ENCODE data around the gene SH2B2.

The SH2B2 gene

GRCh38 chr7:102268635-102269034, 18.0 kb upstream of the SH2B2 start:
- no peak for DNase-seq

DNA sequence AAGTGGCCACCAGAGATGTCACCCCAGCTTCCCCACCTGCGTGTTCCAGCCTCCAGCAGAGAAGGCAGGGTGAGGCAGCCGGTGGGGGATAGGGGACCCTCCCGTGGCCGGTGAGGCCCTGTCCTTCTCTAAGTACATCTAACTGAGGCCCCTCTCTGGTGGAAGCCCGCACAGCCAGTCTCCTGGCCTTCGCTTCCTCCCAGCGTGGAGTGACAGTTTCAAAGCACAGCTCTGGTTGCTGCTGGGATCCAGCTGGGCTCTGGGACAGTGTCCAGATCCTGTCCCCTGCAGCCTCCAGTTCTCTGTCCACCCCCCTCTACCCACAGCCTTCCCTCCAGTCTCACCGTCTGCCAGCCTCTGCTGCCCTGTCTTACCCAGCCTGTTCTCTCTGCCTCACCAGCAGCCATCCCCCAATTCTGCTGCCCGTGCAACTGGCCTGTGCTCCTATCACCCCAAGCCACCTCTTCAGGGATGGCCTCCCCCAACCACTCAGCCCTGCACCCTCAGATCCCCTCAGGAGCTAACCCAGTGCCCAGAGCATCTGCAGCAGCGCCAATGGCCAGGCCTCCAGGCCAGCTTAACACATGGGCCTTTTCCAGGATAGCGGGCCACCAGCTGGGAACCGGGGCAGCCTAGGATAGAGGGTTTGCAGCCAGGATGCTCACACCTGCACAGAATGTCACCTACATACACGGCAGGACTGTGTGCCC, 16.3 kb upstream of the SH2B2 start:
- DNase-seq, result no peak

DNA sequence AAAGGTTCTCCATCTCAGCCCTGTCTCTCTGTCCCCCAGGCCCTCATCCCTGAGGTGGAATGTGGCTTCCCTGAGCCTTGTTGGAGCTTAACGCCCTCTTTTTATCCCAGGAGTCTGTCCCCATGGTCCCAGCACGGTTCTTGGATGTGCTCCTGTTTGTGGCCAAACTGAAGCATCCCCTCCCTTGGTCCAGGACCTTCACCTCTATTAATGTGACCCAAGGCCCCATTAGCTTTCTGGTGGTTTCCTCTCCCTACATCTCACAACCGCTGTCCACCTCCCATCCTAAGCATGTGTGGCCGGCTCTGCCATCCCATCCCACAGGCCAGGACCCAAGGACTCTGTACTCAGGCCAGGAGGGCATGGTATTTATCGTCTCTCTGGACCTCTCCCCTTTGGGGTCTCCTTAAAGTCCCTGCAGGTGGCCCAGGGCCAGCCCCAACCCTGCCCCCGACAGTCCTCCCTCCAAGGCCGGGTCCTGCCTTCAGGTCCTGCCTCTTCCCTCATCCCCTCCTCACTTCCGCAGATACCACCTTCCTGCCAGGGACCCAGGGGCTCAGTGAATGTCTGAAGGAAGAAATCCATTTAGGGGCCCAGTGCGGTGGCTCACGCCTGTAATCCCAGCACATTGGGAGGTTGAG, 15.4 kb upstream of the SH2B2 start:
- no peak for DNase-seq

DNA sequence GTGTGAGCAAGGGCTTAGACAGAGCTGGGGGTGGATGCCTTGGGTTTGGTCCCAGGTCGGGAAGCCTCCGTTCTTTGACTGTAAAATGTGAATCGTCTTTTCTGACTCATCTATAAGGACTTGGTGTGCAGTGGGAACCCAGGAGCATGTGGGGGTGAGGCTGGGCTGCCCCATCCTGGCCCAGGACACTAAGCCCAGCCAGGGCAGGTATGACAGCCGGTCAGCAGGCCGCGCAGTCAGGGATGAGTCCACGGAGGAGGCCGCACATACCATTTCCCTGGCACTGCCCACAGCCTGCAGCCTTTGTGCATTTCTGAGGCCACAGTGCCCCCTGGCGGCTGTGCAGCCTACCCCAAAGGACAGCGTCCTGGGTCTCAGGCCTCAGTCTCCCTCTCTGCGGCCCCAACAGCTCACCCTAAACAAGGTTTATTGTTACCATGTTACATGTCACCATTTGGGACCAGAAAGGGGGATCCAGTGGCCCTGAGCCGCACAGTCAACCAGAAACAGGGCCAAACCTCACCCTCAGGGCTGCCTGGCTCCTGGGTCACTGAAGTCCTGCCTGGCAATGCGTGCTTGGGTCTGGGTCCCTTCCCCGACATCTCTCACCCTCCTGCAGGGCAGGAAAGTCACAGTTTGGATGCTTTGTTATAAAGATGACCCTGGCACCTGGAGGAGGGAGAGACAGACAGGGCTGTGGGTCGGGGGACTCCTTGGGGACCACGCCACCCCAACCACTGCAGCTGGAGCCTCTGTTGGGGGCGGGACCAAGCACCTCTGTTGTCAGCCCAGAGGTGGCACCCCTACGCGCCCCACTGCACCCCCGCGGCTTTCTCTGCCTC, 14.4 kb upstream of the SH2B2 start:
- peak; percentile 53 for DNase-seq

GRCh38 chr7:102272917-102273748, 13.5 kb upstream of the SH2B2 start:
- DNase-seq, result no peak

GRCh38 chr7:102273749-102274712, 12.6 kb upstream of the SH2B2 start:
- DNase-seq, result no peak

DNA sequence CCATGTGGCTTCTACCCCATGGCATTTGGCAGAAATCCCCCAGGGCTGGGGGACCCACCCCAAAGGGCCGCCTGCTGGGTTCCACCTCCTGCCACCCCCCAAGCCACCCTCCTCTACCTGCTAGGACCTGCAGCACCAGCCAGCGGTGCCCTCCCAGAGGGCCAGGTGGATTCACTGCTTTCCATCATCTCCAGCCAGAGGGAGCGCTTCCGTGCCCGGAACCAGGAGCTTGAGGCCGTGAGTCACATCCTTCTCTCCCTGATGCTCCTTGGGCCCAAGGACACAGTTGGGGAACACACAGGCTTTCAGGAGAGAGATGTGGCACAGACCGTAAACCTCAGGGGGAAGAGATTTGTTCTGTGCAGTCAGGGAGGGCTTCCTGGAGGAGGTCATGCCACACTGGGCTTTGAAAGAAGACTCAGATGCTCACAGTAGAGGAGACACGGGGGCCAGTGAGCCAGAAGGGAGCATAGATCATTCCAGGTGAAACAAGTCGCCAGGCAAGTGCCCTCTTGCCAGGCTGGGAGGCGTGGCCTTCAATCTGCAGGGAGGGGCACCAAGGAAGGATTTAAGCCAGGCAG, 11.5 kb upstream of the SH2B2 start:
- DNase-seq, result no peak

DNA sequence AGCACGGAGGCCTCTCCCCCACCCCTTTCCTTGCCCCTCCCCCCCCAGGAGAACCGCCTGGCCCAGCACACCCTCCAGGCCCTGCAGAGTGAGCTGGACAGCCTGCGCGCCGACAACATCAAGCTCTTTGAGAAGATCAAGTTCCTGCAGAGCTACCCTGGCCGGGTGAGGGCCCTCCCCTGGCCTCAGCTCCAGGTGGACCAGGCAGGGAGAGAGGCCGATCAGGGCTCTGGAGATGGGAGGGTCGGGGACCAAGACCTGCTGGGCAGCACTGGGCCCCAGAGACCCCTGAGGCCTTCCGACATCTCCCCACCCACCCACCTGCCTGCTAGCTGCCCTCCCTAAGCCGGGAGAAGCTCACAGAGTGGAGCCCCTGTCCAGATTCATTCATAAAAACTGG, 8.8 kb upstream of the SH2B2 start:
- DNase-seq, result no peak

DNA sequence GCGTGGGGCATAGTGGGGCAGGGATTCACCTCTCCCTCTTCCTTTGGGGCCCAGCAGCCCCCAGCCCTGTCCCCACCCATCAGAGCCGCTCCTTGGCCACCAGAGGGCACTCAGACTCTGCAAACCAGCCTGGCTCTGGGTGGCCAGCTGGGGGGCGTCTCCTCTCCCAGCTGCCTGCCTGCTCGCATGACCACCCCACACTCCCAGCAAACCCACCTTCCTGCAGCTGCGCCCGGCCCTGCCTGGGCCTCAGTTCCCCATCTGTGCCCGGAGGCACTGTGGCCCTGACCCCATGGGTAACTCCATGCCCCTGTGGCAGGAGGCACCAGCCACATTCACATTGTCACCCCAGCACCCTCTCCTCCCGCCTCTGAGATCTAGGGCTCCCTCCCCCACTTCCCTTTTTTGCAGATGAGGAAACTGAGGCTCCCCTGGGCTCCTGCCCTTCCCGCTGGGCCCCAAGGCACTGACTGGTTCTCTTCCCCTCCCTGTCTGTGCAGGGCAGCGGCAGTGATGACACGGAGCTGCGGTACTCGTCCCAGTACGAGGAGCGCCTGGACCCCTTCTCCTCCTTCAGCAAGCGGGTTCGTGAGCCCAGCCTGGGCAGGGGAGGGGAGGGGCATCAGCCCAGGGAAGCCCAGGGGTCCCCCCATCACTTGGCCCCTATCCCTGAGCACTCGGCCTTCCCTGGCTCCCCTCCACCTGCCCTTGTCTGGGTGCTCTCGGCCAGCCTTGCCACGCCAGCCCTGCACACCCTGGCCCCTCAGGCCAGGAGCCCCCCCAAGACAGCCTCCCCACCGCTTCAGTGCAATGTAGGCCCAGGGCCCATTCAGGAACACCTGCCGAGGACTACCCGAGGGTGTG, 6.9 kb upstream of the SH2B2 start:
- DNase-seq, result peak; percentile 49

- no peak for DNase-seq
These were observed 6.1 kb upstream of the SH2B2 start for GRCh38 chr7:102280521-102280920.

- no peak for DNase-seq
These were observed 4.9 kb upstream of the SH2B2 start for GRCh38 chr7:102281785-102282184.

GRCh38 chr7:102282465-102283362, 4.0 kb upstream of the SH2B2 start:
- DNase-seq, result no peak

DNA sequence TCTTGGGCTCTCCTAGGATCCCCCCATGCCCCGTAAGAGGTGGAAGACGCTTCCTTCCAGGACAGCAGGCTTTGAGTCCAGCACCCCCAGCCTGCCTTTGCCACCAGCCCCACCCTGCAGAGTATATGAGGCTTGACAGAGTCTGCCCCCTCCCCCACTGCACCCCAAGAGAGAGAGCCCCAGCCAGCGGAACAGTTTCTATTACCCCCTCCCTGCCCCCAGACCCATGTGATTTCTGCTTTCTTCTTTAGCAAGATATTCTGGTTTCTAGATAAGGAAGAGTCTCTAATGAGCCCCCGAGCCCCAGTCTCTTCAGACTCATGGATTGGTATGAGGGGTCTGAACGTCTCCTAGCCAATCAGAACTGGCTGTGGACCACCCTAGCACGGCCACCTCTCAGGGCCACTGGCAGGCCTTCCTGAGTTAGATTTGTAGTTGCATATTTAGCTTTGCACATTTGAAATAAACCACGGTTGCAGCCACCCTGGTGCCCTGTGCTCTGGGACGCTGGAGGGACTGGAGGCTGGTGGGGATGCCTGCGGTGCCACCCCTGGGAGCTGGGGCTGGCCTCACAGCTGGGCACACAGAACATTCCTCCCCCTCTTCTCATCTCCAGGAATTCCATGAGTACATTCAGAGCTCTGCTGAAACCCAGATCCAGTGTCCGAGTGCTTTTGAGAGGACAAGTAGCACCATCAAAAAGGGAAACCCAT, 3.0 kb upstream of the SH2B2 start:
- no peak for DNase-seq

- DNase-seq, result peak; percentile 44
These were observed 2.3 kb upstream of the SH2B2 start for GRCh38 chr7:102284399-102284798.

DNA sequence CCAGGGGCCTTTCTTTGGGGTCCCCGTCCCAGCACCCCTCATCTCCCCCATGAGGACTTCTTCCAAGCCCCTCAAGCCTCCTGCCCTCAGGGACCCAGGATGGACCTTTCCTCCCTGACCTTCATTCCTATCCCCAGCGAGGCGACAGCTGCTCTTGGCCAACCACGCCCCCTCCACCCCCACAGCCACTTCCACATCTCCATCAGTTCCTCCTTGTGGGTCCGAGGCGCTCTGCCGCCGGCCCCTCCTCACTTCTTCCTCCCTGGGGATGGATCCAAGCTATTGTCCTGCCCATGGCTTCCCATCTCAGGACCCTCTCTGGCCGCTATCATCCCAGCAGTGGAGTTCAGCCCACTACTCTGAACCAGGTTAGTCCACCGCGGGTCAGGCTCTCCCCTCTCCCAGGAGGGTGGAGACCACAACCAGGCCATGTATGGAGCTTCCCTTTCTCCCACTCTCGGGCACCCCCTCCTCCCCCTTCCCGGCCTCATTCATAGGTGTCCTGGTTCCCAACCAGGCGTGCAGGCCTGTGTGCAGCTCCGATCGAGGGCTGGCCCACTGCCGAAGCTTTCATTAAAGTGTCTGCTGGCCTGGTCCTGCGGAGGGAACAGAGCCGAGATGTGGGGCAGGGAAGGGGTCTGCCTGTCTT, 1.7 kb upstream of the SH2B2 start:
- no peak for DNase-seq

DNA sequence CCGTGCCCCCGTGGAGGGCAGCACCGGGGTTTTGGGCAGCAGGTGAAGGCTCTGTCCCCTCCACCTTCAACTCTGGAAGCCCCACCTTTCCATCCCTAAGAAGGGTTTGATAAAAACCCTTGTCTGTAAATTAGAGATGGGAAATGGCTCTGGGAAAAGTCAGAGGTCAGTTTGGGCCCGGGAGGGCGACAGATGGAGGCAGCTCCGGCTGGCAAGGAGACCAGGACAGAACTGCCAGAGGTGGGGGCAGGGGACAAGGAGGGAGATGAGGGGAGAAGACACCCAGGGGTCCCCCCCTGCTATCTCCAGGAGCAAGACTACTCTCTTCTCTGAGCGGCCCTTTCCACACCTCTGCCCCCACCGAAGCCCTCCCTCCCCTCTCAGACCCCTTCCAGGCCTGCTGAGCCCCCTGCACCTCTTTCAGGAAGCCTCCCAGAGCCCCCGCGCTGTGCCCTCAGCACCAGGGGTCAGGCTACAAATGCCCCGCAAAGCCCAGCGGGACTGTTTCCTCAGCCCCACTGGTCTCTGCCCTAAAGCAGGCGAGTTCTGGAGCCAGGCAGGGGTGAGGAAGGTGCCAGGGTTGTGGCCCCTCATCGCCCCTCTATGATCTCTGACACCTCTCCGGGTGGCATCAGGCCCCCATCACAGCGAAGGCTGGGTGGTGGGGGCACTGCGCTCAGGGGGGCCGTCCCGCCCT, 980 bp upstream of the SH2B2 start:
- DNase-seq, result no peak
